Hair follicular keratinocyte (primary cell): Measurements from ENCODE around the gene NPY1R. TPM values are rescaled to one million over a fixed set of nuclear protein-coding genes. Genes with fewer than 3 reads are reported as not detected.

Experiments used
- total RNA-seq: library from RNA; depleted of rRNA; stranded (reverse); fragments of >200 nt; gene quantifications from 2 replicates; pipeline ENCODE4 v1.2.3, GENCODE V29; 2015

NPY1R gene
- not detected in 2 replicates for total RNA-seq

GRCh38 chr4:163332526-163333406 is at the start of gene NPY1R:
TSS of gene NPY1R (minus strand) at chr4:163332596. CDS start at chr4:163326554, 6,042 bp downstream.

GRCh38 chr4:163343604-163344146 is 11.3 kb upstream of the NPY1R start, which contains the start of gene NPY5R:
TSS of gene NPY5R (plus strand) at chr4:163343892. CDS start at chr4:163350274, 6,382 bp downstream.

Other genes with a start within 250 kb of the NPY1R start
- gene NAF1, start 165.7 kb downstream of the NPY1R start, total RNA-seq: 6.5 and 17.4 TPM in 2 replicates
- gene NPY5R, start 11.3 kb upstream of the NPY1R start, total RNA-seq: not detected in 2 replicates
- gene TKTL2, start 141.2 kb upstream of the NPY1R start, total RNA-seq: not detected in 2 replicates
- 30.6 and 44.2 TPM in 2 replicates for gene TMA16, start 162.1 kb upstream of the NPY1R start, total RNA-seq